ENCODE data around the gene CALML6. TPM values are rescaled to one million over a fixed set of nuclear protein-coding genes. Genes with fewer than 3 reads are reported as not detected.

Gene CALML6
- total RNA-seq, 1 donor from 2014 or later = 2.3 TPM

DNA sequence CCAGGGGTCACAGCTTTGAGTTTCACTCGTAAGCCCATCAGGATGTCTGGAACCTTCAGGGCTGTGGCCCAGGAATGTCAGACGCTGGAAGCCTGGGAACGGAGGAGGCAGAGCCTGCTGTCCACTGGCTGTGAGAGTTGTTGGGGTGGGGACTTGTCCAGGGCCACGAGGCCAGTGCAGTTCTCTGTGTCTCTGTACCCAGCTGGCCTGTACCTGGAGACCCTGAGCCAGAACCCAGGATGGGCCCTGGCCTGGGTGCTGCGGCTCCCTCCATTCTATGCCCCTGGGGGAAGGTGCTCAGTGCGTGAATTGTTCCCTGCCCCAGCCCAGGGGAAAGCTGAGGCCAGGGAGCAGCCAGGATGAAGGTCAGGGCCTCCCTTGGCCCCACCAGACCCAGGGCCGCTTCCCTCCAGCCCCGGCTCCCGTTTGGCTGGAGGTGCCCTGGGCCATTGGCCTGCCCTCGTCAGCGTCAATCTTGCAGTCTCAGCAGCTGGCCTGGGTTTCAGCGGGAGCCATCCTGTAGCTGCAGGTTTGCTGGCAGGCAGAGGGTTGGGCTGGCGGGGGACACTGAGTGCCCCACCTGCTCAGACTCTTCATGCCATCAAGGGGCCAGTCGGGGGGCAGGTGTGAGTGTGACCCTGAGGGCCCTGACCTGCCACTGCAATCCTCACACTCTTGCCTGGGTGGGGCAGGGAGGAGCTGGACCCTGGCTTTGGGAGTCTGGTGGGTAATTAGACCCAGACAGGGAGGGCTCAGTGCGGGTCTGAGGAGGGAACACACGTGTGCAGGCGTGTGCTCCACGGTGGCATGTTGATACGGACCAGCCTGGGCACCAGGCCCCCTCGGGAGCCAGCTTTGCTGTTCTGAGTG is 724 bp upstream of the CALML6 start:
- no peak for TF ChIP-seq CTCF (IDR thresholded peaks at IDR 0.05)
- no peak overlapping the region for H3K27ac Mint-ChIP-seq (ENCODE audit: unreplicated experiment)
- no peak for DNase-seq (ENCODE audit: low spot score)

GRCh38 chr1:1915911-1916840 is 1.1 kb downstream of the CALML6 start:
- Mint-ChIP-seq H3K9me3 (ENCODE audit: low read depth) (no peaks in the 10 kb centered on the region), H3K4me3 (ENCODE audit: unreplicated experiment) (no peak overlapping the region), H3K27ac (ENCODE audit: unreplicated experiment) (no peak overlapping the region), H3K36me3 (ENCODE audit: low read depth) (no peaks in the 10 kb centered on the region), H3K4me1 (ENCODE audit: low read depth) (peaks cover 3% of the 10 kb centered on the region), H3K27me3 (ENCODE audit: low read depth) (no peaks in the 10 kb centered on the region)
- TF ChIP-seq CTCF (IDR thresholded peaks at IDR 0.05) = no peak
- DNase-seq (ENCODE audit: low spot score) = no peak

More for the DNA sequence above, 724 bp upstream of the CALML6 start:
- Mint-ChIP-seq H3K9me3 (ENCODE audit: low read depth) (no peaks in the 10 kb centered on the region), H3K36me3 (ENCODE audit: low read depth) (no peaks in the 10 kb centered on the region), H3K4me1 (ENCODE audit: low read depth) (peaks cover 8% of the 10 kb centered on the region), H3K4me3 (ENCODE audit: unreplicated experiment) (no peak overlapping the region), H3K27me3 (ENCODE audit: low read depth) (no peaks in the 10 kb centered on the region)

- Mint-ChIP-seq H3K4me1 (ENCODE audit: low read depth) (peaks cover 3% of the 10 kb centered on the region), H3K9me3 (ENCODE audit: low read depth) (no peaks in the 10 kb centered on the region), H3K27ac (ENCODE audit: unreplicated experiment) (no peak overlapping the region), H3K4me3 (ENCODE audit: unreplicated experiment) (no peak overlapping the region), H3K36me3 (ENCODE audit: low read depth) (no peaks in the 10 kb centered on the region), H3K27me3 (ENCODE audit: low read depth) (no peaks in the 10 kb centered on the region)
- DNase-seq (ENCODE audit: low spot score) = no peak
- TF ChIP-seq CTCF (IDR thresholded peaks at IDR 0.05) = no peak
These were observed 1.8 kb downstream of the CALML6 start for GRCh38 chr1:1916851-1917251.

DNA sequence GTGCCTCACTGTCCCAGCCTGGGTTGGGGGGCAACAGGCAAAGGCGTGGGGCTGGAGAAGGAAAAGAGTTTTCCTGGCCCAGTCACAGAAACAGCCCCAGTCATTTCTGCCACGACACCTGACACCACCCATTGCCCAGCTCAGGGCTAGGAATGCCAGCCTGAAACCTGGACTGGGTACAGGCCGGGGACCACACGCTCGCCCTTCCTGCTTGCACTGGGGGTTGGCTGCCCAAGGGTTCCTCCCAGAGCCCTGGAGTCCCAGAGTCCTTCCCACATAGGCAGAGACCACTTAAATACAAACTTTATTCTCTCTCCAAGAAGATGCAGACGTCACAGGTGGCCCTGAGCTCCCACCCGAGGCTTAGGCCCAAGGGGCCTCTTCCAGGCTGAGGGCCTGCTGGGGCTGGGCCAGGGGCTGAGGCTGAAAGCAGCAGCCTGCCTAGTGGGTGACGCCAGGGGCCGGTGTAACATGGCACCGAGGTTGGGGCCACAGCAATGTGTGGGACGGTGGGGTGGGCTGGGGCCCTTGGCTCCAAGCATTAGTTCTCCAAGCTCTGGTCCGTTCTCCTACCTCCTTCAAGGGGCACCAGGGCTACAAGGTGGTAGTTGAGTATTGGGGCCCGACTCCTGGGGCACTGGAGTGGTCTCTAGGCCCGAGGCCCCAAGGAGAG is 2.4 kb downstream of the CALML6 start:
- no peaks in the 10 kb centered on the region for H3K9me3 Mint-ChIP-seq (ENCODE audit: low read depth)
- peaks cover 3% of the 10 kb centered on the region for H3K4me1 Mint-ChIP-seq (ENCODE audit: low read depth)
- H3K27me3 Mint-ChIP-seq (ENCODE audit: low read depth) = no peaks in the 10 kb centered on the region
- no peak overlapping the region for H3K4me3 Mint-ChIP-seq (ENCODE audit: unreplicated experiment)
- H3K36me3 Mint-ChIP-seq (ENCODE audit: low read depth) = no peaks in the 10 kb centered on the region
- DNase-seq (ENCODE audit: low spot score) = no peak
- no peak overlapping the region for H3K27ac Mint-ChIP-seq (ENCODE audit: unreplicated experiment)
- TF ChIP-seq CTCF (IDR thresholded peaks at IDR 0.05) = no peak

Measured in chondrocyte (in vitro differentiated cells).